HG02678 (cell line): ENCODE data around the gene NCEH1.

Experiments
- ATAC-seq: cut with Tn5 transposase; IDR thresholded peaks from one replicate; pipeline ENCODE4 v1.9.1; 2021; ENCODE audit warnings: mild to moderate bottlenecking, moderate library complexity; ENCODE audit not compliant: unreplicated experiment

Gene NCEH1

GRCh38 chr3:172591876-172592771, 118.7 kb downstream of the NCEH1 start:
- ATAC-seq: peak; percentile 89

GRCh38 chr3:172591125-172591605, 119.7 kb downstream of the NCEH1 start:
- no peak for ATAC-seq

GRCh38 chr3:172586436-172586835, 124.4 kb downstream of the NCEH1 start:
- no peak for ATAC-seq

GRCh38 chr3:172585954-172586353, 124.9 kb downstream of the NCEH1 start:
- ATAC-seq: no peak

GRCh38 chr3:172582712-172583111, 128.2 kb downstream of the NCEH1 start:
- no peak for ATAC-seq

DNA sequence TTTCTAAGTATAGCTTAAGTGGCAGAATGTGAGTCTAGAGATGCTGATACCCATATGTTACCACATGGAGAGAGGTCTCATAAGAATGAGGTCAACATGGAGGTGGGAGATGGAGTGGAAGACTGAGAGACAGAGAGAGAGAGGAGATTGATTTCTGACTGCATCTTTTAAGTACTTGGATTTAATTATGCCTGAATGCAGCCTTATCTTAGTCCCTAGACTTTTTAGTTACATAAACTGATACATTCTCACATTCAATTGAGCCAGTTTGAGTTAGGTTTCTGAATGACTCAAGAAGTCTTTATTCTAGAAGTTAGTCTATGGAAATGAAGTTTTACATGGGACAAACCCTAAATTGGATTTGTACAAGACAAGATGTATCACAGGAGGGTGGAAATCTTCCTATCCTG, 129.1 kb downstream of the NCEH1 start:
- ATAC-seq: no peak

DNA sequence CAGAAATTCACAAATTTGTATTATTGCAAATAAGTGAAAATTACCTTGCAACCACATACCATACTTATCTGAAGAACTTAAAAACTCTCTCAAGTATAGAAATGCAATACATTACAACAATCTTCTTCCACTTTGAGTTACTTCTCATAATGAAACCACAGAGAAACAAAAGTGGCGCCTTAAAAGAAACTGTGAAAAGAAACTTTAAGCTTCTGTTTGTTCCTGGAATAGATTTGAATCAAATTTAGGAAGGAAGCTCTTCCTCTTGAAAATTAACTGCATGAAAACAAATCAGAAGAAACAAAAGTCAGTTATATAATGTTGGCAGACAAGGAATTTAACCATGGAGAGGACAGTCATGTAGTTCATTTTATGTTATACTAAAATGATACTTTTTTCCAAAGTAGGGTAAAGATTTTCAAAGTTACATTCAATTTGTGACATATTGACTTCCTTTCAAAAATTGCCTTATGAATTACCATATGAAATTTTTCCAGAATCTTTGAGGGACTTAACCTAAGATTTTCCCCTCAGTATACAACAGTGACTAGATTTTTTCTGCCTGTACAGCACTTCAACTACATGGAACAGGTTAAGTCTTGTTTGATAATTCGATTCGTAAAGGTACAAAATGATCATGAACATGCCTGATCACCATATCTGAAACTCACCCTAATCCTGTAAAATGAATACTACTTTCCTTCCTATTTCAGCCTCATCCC, 130.0 kb downstream of the NCEH1 start:
- peak; percentile 83 for ATAC-seq
